Choroid plexus epithelial cell (primary cell): Measurements from ENCODE around the gene RNF17.
A peak's percentile ranks its signal among the peaks of the same experiment; 100 is the strongest.

Source experiments
- DNase-seq: peaks from one replicate; pipeline ENCODE4 v3.0.0-alpha.2; 2010; ENCODE audit warnings: low read depth
- H3K4me3 ChIP-seq: 2 replicates; pipeline ENCODE4 v1.5.1; 2011; ENCODE audit warnings: low read depth, mild to moderate bottlenecking, control low read depth, low read length, moderate library complexity
- CTCF ChIP-seq: conservative IDR thresholded peaks from 2 replicates; pipeline ENCODE4 v1.5.1; 2011; ENCODE audit warnings: low read depth, mild to moderate bottlenecking, control low read depth, inconsistent platforms, low read length, moderate library complexity

RNF17 gene

DNA sequence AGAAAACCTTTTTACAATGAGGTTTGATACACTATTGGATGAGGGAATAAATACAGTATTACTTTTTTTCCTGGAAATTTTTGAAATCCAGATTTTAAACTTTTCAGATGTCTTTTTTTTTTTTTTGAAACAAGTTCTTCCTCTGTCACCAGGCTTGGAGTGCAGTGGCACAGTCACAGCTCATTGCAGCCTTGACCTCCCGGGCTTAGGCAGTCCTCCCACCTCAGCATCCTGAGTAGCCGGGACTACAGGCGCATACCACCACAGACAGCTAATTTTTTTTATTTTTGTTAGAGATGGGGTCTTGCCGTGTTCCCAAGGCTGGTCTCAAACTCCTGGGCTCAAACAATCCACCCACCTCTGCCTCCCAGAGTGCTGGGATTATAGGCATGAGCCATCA is 96.8 kb downstream of the RNF17 start:
- DNase-seq = no peak
- no peak overlapping the region for H3K4me3 ChIP-seq
- no peak for TF ChIP-seq CTCF

DNA sequence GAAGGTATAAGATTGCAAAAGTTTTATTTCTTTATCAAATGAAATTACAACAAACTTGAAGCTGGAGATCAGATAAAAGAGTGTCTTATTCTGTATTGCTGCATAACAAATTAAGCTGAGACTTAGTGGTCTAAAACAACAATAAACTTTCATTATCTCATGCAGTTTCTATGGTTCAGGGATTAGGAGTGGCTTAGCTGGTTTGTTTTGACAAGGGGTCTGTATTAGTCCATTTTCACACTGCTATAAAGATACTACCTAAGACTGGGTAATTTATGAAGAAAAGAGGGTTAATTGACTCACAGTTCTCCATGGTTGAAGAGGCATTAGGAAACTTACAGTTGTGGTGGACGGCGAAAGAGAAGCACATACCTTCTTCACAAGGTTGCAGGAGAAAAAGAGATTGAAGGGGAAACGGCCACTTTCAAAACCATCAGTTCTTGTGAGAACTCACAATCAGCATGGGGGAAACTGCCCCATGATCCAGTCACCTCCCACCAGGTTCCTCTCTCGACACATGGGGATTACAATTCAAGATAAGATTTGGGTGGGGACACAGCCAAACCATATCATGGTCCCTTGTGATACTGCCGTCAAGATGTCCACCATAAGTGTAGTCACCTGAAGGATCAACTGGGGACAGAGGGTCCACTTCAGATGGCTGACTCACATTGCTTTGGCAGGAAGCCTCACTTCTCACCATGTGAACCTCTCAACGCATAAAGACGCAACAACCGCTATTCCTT is 97.8 kb downstream of the RNF17 start:
- TF ChIP-seq CTCF = no peak
- DNase-seq = no peak

DNA sequence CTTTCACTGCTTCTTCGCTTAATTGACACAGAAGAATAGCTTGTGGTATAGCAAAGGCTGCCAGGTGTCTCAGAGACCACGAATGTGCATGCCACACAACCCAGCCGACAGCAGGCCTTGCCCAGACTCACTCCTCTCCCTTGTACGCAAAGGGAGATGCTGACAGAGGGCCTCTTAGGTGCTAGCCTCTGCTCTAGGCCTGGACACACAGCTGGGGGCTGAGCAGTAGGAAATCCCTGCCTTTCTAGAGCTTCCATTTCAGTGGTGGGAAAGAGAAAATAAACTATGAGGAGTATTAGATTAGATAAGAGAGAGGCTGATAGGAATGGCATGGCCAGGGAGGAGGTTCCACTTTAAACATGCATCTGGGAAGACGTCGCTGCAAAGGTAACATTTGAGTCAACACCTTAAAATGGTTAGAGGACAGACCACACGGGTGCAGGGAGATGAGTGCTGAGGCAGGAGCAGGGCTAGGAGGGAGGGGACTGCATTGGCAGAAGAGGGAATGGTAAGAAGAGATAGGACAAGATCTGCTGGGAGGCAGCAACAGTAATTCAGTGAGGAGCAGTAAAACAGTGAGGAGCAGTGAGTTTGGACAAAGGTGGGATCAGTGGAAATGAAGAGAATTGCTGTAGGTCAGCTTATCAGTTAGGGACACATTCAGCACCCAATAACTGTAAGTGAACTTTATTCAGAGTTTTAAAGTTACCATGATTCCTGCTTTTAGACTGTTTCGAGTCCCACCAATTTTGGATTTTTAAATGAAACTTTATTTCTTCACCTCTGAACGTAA is 100.0 kb downstream of the RNF17 start:
- TF ChIP-seq CTCF = no peak

More for the DNA sequence above, 97.8 kb downstream of the RNF17 start:
- H3K4me3 ChIP-seq = no peak overlapping the region

DNA sequence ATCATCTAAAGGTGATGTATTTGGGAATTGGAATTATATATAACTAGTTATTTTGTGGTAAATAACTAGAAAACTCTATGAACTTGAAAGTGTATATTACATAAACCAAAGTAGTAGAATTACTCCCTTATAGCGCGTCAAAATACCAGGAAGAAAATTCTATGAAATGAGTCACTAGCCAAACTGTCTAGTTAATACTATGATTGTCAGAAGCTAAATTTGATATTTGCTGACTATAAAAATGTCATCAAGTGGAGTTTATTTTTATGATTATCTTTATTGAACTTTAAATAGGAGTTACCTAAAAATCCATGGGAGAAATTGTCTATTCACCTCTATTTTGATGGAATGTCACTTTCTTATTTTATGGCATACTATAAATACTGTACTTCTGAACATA is 100.6 kb downstream of the RNF17 start:
- no peak for TF ChIP-seq CTCF
- DNase-seq = no peak
- no peak overlapping the region for H3K4me3 ChIP-seq

More for the DNA sequence above, 100.0 kb downstream of the RNF17 start:
- no peak overlapping the region for H3K4me3 ChIP-seq
- peak; percentile 2 for DNase-seq

DNA sequence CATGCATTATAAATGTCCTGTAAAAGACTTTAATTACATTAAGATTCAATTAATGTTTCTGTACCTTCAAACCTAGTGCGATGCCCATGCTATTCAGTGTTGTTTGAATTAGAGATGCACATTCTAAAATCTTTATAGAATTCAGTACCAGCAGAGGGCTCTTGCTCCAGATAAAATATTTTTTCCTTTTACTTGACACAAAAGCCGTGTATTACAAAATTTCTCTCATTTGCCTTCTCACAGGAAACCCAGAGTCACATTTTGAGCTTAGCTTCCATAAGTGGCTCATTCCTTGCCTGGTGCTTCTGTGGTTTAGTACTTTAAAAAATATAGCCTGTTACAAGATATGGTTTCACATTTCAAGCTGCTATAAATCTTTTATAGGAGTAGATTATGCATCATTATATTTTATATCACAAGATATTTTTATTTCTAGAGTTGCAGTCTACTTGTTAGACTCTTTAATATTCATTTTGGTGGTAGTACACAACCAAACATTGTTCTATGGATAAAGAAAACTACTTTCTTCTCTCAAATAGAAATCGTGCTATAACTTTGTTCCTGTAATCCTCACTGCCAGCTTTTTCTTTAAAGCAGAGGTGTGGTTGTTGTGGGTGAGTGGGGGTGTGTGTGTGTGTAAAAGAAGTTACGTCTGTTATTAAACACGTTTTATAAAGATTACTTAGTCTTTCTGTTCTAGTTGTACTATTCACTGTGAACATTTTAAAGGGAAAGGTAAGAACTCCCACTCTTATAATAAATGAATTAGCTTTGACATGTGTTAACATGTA is 101.4 kb downstream of the RNF17 start:
- DNase-seq = peak; percentile 42
- TF ChIP-seq CTCF = peak; percentile 43
- no peak overlapping the region for H3K4me3 ChIP-seq

DNA sequence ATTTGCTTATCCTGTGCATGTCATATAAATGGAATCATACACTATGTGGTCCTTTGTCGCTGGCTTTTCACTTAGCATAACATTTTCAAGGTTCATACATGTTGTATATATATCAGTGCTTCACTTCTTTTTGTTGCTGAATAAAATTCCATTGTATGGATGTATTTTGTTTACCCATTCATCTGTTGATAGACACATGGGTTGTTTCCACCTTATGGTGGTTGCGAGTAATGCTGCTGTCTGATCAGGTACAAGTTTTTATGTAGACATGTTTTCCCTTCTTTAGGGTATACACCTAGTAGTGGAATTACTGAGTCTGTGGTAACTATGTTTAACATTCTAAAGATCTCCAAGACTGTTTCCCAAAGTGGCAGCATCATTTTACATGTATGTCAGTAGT is 102.5 kb downstream of the RNF17 start:
- no peak for TF ChIP-seq CTCF
- no peak for DNase-seq
- no peak overlapping the region for H3K4me3 ChIP-seq
